ENCODE measurements around the gene CEP57L1. TPM values are rescaled to one million over a fixed set of nuclear protein-coding genes. Genes with fewer than 3 reads are reported as not detected.

The CEP57L1 gene
- total RNA-seq, 1 experiment from 2014 or later, result 26.4 TPM

- intact Hi-C loops (cut with micrococcal nuclease), result no loop called here
- H3K4me3 ChIP-seq (ENCODE audit: low read length), result no peak overlapping the region
- H3F3A ChIP-seq (ENCODE audit: low read length, unreplicated experiment), result no peaks in the 10 kb centered on the region
- H3K27me3 ChIP-seq (ENCODE audit: low read length), result no peaks in the 10 kb centered on the region
- CTCF ChIA-PET, result no interaction called here
- H2AFZ ChIP-seq (ENCODE audit: low read length), result no peak overlapping the region
- no peak overlapping the region for H3K27ac ChIP-seq (ENCODE audit: low read length)
- ATAC-seq (no peak), DNase-seq (no peak)
- BruUV-seq (replicated peaks), result no TSS peak
- no peaks in the 10 kb centered on the region for H3K36me3 ChIP-seq (ENCODE audit: low read depth, low read length)
- H3K9ac ChIP-seq (ENCODE audit: low read length), result no peak overlapping the region
- H3K79me2 ChIP-seq (ENCODE audit: low read length), result no peaks in the 10 kb centered on the region
- TF ChIP-seq EZH2phosphoT487 (IDR thresholded peaks at IDR 0.05; ENCODE audit: borderline replicate concordance, low read length), result no peak
- TF ChIP-seq CTCF (conservative IDR thresholded peaks at IDR 0.05; ENCODE audit: low read depth, low read length), result no peak
- TF ChIP-seq EZH2 (IDR thresholded peaks at IDR 0.05; ENCODE audit: low read length, unreplicated experiment), result no peak
- H3K9me2 ChIP-seq (replicated peaks; ENCODE audit: low read length), result no peaks in the 10 kb centered on the region
- POLR2A ChIA-PET (ENCODE audit: unreplicated experiment), result no interaction called here
- no peaks in the 10 kb centered on the region for H3K4me1 ChIP-seq (ENCODE audit: insufficient read depth, low read length)
- H3K4me2 ChIP-seq (ENCODE audit: low read length), result no peak overlapping the region
- no peaks in the 10 kb centered on the region for H3K9me3 ChIP-seq (ENCODE audit: low read length)
- H4K20me1 ChIP-seq (ENCODE audit: low read length), result no peaks in the 10 kb centered on the region
These were observed 76.9 kb downstream of the CEP57L1 start for GRCh38 chr6:109172101-109172746.

GRCh38 chr6:109174916-109175315 is 79.6 kb downstream of the CEP57L1 start:
- ATAC-seq (no peak), DNase-seq (no peak)
- no TSS peak for BruUV-seq (replicated peaks)
- intact Hi-C loops (cut with micrococcal nuclease), result no loop called here
- ChIA-PET CTCF (no interaction called here), POLR2A (ENCODE audit: unreplicated experiment) (no interaction called here)
- no peak overlapping the region for H3K4me3 ChIP-seq (ENCODE audit: low read length)
- H3K36me3 ChIP-seq (ENCODE audit: low read depth, low read length), result no peaks in the 10 kb centered on the region
- H3F3A ChIP-seq (ENCODE audit: low read length, unreplicated experiment), result no peaks in the 10 kb centered on the region
- H3K9ac ChIP-seq (ENCODE audit: low read length), result no peak overlapping the region
- H2AFZ ChIP-seq (ENCODE audit: low read length), result no peak overlapping the region
- H3K9me2 ChIP-seq (replicated peaks; ENCODE audit: low read length), result no peaks in the 10 kb centered on the region
- no peak for TF ChIP-seq EZH2phosphoT487 (IDR thresholded peaks at IDR 0.05; ENCODE audit: borderline replicate concordance, low read length)
- no peak for TF ChIP-seq CTCF (conservative IDR thresholded peaks at IDR 0.05; ENCODE audit: low read depth, low read length)
- TF ChIP-seq EZH2 (IDR thresholded peaks at IDR 0.05; ENCODE audit: low read length, unreplicated experiment), result no peak
- H3K27me3 ChIP-seq (ENCODE audit: low read length), result no peaks in the 10 kb centered on the region
- H4K20me1 ChIP-seq (ENCODE audit: low read length), result no peaks in the 10 kb centered on the region
- no peaks in the 10 kb centered on the region for H3K79me2 ChIP-seq (ENCODE audit: low read length)
- H3K9me3 ChIP-seq (ENCODE audit: low read length), result no peaks in the 10 kb centered on the region
- no peak overlapping the region for H3K4me2 ChIP-seq (ENCODE audit: low read length)
- no peaks in the 10 kb centered on the region for H3K4me1 ChIP-seq (ENCODE audit: insufficient read depth, low read length)
- no peak overlapping the region for H3K27ac ChIP-seq (ENCODE audit: low read length)

- no peaks in the 10 kb centered on the region for H3K79me2 ChIP-seq (ENCODE audit: low read length)
- no peaks in the 10 kb centered on the region for H3K36me3 ChIP-seq (ENCODE audit: low read depth, low read length)
- no peaks in the 10 kb centered on the region for H4K20me1 ChIP-seq (ENCODE audit: low read length)
- TF ChIP-seq EZH2phosphoT487 (IDR thresholded peaks at IDR 0.05; ENCODE audit: borderline replicate concordance, low read length), result no peak
- TF ChIP-seq CTCF (conservative IDR thresholded peaks at IDR 0.05; ENCODE audit: low read depth, low read length), result no peak
- no peak for TF ChIP-seq EZH2 (IDR thresholded peaks at IDR 0.05; ENCODE audit: low read length, unreplicated experiment)
- no peaks in the 10 kb centered on the region for H3K9me2 ChIP-seq (replicated peaks; ENCODE audit: low read length)
- H3K4me1 ChIP-seq (ENCODE audit: insufficient read depth, low read length), result no peaks in the 10 kb centered on the region
- H3K4me2 ChIP-seq (ENCODE audit: low read length), result no peak overlapping the region
- no peaks in the 10 kb centered on the region for H3F3A ChIP-seq (ENCODE audit: low read length, unreplicated experiment)
- no peak overlapping the region for H2AFZ ChIP-seq (ENCODE audit: low read length)
- no peak overlapping the region for H3K4me3 ChIP-seq (ENCODE audit: low read length)
- intact Hi-C loops (cut with micrococcal nuclease), result no loop called here
- ATAC-seq (no peak), DNase-seq (no peak)
- H3K27ac ChIP-seq (ENCODE audit: low read length), result no peak overlapping the region
- ChIA-PET CTCF (no interaction called here), POLR2A (ENCODE audit: unreplicated experiment) (no interaction called here)
- BruUV-seq (replicated peaks), result no TSS peak
- no peaks in the 10 kb centered on the region for H3K27me3 ChIP-seq (ENCODE audit: low read length)
- H3K9me3 ChIP-seq (ENCODE audit: low read length), result no peaks in the 10 kb centered on the region
- no peak overlapping the region for H3K9ac ChIP-seq (ENCODE audit: low read length)
These were observed 83.6 kb downstream of the CEP57L1 start for GRCh38 chr6:109178921-109179320.
